ENCODE data around the gene NAXE. TPM values are rescaled to one million over a fixed set of nuclear protein-coding genes. Genes with fewer than 3 reads are reported as not detected.
A peak's percentile ranks its signal among the peaks of the same experiment; 100 is the strongest.

NAXE gene
- total RNA-seq, 1 donor from 2014 or later = 59.6 TPM

DNA sequence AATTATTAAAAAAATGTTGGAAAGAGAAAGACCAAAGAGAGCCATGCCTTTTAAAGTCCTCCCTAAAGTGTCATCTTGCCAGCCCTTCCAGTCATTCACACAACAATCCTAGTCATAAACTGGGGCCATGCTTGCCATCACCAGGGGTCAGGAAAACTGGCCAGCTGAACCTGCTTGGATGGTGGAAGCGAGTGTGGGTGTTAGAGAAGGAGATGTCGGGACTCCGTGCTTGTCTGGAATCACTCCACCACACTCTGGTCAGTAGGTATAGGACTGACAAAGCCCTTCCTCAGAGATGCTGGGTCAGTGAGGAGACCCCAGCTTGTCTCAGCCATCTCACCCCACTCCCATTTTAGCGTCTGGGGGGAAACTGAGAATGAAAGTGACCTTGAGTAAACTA is 24.4 kb downstream of the NAXE start:
- Mint-ChIP-seq H3K27me3 (ENCODE audit: low read depth) (peaks cover 33% of the 10 kb centered on the region), H3K9me3 (ENCODE audit: low read depth) (no peaks in the 10 kb centered on the region), H3K36me3 (ENCODE audit: low read depth) (no peaks in the 10 kb centered on the region), H3K4me1 (ENCODE audit: low read depth) (peaks cover 24% of the 10 kb centered on the region), H3K4me3 (ENCODE audit: unreplicated experiment) (no peak overlapping the region), H3K27ac (ENCODE audit: unreplicated experiment) (no peak overlapping the region)
- TF ChIP-seq, protein P1, sequence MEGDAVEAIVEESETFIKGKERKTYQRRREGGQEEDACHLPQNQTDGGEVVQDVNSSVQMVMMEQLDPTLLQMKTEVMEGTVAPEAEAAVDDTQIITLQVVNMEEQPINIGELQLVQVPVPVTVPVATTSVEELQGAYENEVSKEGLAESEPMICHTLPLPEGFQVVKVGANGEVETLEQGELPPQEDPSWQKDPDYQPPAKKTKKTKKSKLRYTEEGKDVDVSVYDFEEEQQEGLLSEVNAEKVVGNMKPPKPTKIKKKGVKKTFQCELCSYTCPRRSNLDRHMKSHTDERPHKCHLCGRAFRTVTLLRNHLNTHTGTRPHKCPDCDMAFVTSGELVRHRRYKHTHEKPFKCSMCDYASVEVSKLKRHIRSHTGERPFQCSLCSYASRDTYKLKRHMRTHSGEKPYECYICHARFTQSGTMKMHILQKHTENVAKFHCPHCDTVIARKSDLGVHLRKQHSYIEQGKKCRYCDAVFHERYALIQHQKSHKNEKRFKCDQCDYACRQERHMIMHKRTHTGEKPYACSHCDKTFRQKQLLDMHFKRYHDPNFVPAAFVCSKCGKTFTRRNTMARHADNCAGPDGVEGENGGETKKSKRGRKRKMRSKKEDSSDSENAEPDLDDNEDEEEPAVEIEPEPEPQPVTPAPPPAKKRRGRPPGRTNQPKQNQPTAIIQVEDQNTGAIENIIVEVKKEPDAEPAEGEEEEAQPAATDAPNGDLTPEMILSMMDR (IDR thresholded peaks at IDR 0.05) = no peak
- no peak for DNase-seq (ENCODE audit: low spot score)

DNA sequence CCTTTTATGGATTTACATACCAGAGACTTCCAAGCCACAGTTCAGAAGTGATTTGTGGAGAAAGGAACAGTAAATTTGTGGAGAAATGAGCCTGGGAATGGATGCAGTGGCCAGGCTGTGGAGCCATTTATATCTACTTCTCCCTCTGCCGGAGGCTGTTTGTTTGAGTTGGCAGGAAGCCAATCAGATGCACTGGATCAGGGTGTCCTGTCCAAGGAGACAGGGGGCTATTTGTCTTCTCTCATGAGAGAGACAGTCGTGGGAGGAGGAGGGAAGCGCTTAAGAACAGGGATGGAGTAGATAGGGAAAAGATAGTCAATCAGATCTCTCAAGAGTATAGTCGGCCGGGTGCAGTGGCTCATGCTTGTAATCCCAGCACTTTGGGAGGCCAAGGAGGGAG is 24.9 kb downstream of the NAXE start:
- TF ChIP-seq, protein P1 (IDR thresholded peaks at IDR 0.05) = peak; percentile 47
- no peaks in the 10 kb centered on the region for H3K36me3 Mint-ChIP-seq (ENCODE audit: low read depth)
- peak overlapping the region; percentile 63 for H3K27ac Mint-ChIP-seq (ENCODE audit: unreplicated experiment)
- DNase-seq (ENCODE audit: low spot score) = no peak
- H3K4me3 Mint-ChIP-seq (ENCODE audit: unreplicated experiment) = peak overlapping the region; percentile 46
- no peaks in the 10 kb centered on the region for H3K9me3 Mint-ChIP-seq (ENCODE audit: low read depth)
- peaks cover 24% of the 10 kb centered on the region for H3K4me1 Mint-ChIP-seq (ENCODE audit: low read depth)
- peaks cover 32% of the 10 kb centered on the region for H3K27me3 Mint-ChIP-seq (ENCODE audit: low read depth)

- peaks cover 24% of the 10 kb centered on the region for H3K4me1 Mint-ChIP-seq (ENCODE audit: low read depth)
- no peak within 1 kb of the TSS for H3K27ac Mint-ChIP-seq (ENCODE audit: unreplicated experiment)
- no peak within 1 kb of the TSS for H3K4me3 Mint-ChIP-seq (ENCODE audit: unreplicated experiment)
- H3K36me3 Mint-ChIP-seq (ENCODE audit: low read depth) = no peaks in the 10 kb centered on the region
- peaks cover 38% of the 10 kb centered on the region for H3K27me3 Mint-ChIP-seq (ENCODE audit: low read depth)
- DNase-seq (ENCODE audit: low spot score) = no peak
- H3K9me3 Mint-ChIP-seq (ENCODE audit: low read depth) = no peaks in the 10 kb centered on the region
- TF ChIP-seq, protein P1 (IDR thresholded peaks at IDR 0.05) = peak; percentile 57
Measured at GRCh38 chr1:156618853-156619581, 27.4 kb downstream of the NAXE start, which contains the start of gene HAPLN2. TSS of gene HAPLN2 (plus strand) at chr1:156619415. CDS start at chr1:156623491, 4,076 bp downstream.

GRCh38 chr1:156619582-156619955 is 28.0 kb downstream of the NAXE start:
- H3K4me1 Mint-ChIP-seq (ENCODE audit: low read depth) = peaks cover 27% of the 10 kb centered on the region
- H3K27me3 Mint-ChIP-seq (ENCODE audit: low read depth) = peaks cover 40% of the 10 kb centered on the region
- H3K27ac Mint-ChIP-seq (ENCODE audit: unreplicated experiment) = no peak overlapping the region
- no peaks in the 10 kb centered on the region for H3K9me3 Mint-ChIP-seq (ENCODE audit: low read depth)
- TF ChIP-seq, protein P1 (IDR thresholded peaks at IDR 0.05) = peak; percentile 5
- no peaks in the 10 kb centered on the region for H3K36me3 Mint-ChIP-seq (ENCODE audit: low read depth)
- DNase-seq (ENCODE audit: low spot score) = no peak
- no peak overlapping the region for H3K4me3 Mint-ChIP-seq (ENCODE audit: unreplicated experiment)

GRCh38 chr1:156622581-156623297 is 31.2 kb downstream of the NAXE start:
- no peak overlapping the region for H3K4me3 Mint-ChIP-seq (ENCODE audit: unreplicated experiment)
- no peaks in the 10 kb centered on the region for H3K9me3 Mint-ChIP-seq (ENCODE audit: low read depth)
- H3K27ac Mint-ChIP-seq (ENCODE audit: unreplicated experiment) = no peak overlapping the region
- peaks cover 52% of the 10 kb centered on the region for H3K27me3 Mint-ChIP-seq (ENCODE audit: low read depth)
- peaks cover 2% of the 10 kb centered on the region for H3K36me3 Mint-ChIP-seq (ENCODE audit: low read depth)
- no peak for DNase-seq (ENCODE audit: low spot score)
- TF ChIP-seq, protein P1 (IDR thresholded peaks at IDR 0.05) = no peak
- H3K4me1 Mint-ChIP-seq (ENCODE audit: low read depth) = peaks cover 15% of the 10 kb centered on the region

Data from chondrocyte (in vitro differentiated cells).